ENCODE results near the gene KRTAP10-7.

- TF ChIP-seq CTCF (IDR thresholded peaks at IDR 0.05), result no peak
- TF ChIP-seq POLR2AphosphoS5 (IDR thresholded peaks at IDR 0.05), result no peak
Observed at GRCh38 chr21:44602463-44602850, 2.1 kb downstream of the KRTAP10-7 start.
